Measurements from ENCODE around the gene PRMT9.

The PRMT9 gene

DNA sequence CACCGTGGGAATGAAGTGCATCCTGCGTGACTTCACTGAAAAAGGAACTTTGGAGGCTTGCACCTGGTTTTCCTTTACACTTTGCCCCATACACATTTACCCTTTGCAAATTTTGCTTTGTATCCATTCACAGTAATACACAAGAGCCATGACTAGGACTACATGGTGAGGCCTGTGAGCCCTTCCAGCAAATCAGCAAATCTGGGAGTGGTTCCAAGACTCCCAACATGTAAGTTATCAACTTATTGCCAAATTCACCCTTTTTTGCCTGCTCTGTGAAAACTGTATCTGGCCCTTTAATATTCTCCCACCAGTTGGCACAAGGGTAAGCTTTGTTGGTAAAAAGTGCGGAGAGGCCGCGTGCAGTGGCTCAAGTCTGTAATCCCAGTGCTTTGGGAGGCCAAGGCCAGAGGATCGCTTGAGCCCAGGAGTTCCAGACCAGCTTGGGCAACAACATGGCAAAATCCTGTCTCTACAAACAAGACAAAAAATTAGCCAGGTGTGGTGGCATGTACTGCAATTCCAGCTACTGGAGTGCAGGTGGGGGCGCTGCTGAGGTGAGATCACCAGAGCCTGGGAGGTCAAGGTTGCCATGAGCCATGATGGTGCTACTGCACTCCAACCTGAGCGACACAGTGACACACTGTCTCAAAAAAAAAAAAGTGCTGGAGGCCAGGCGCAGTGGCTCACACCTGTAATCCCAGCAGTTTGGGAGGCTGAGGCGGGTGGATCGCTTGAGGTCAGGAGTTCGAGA, 5.0 kb downstream of the PRMT9 start:
- no peak for DNase-seq (ENCODE audit: low read depth in 2 of 2)

DNA sequence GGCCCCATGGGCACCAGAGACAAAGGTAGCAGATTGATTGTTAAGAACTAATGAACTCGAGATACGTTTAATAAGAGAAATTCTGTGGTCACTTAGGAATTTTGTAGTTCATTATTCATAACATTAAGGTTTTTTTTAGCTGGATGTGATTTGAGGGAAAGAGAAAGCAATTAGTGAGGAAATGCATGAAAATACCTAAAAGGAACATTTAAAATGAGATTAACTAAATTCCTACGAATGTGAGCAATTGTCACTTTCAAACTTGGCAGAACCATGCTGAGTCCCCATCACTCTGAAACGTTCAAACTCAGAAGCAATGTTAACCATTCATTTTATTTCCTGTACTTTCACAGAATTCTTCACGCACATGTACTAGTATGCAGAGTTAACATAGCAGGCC, 5.9 kb downstream of the PRMT9 start:
- DNase-seq (ENCODE audit: low read depth in 2 of 2), result no peak

DNA sequence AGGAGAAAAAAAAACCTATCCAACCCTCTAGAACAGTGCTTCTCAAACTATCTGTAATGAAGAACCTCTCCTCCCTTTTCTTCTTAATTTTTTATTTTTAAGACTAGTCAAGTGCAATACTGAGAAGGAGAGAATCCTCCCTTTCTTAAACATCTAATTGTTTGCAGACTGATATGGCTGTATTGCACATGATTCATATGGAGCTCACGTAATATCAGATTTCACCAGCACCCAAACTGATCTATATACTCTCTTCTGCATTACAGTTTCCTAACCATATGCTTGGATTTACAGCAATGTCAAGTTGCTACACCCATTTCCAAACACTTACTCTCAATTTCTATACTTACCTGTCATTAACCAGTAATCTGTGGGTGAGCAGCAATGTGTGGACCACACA, 9.5 kb downstream of the PRMT9 start:
- no peak for DNase-seq (ENCODE audit: low read depth in 2 of 2)

DNA sequence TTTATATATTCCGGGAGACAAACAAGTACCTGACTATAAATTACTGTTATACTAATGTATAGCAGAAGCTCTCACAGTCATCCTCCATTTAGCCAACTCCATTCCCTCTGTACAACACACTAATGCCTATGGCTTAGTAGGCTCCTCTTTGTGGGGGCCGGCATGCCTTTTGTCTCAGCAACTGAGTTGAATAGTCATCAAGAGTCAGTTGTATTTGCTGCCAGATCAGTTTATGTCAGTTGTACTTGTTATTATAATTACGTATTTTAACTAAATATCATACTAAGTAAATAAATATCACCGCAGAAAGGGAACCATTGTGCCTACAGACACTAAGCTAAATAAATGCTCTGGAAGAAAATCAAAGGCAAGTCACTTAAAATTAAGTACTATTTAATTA, 9.9 kb downstream of the PRMT9 start:
- DNase-seq (ENCODE audit: low read depth in 2 of 2), result no peak

DNA sequence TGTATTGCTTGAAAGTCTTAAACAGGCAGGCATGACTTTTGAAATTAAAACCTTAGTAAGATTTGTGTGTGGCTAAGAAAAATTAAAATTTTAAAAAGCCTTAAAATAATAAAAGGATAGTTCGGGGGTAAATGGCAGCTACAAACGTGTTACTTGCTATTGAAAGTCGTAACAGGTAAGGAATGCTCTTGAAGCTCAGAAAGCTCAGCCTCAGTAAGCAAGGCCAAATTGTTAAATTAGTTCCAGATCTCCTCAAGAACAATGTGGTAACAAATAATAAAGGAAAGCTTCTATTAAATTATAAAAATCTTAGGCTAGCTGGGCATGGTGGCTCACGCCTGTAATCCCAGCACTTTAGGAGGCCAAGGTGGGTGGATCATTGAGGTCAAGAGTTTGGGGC, 25.5 kb downstream of the PRMT9 start:
- no peak for DNase-seq (ENCODE audit: low read depth in 2 of 2)

DNA sequence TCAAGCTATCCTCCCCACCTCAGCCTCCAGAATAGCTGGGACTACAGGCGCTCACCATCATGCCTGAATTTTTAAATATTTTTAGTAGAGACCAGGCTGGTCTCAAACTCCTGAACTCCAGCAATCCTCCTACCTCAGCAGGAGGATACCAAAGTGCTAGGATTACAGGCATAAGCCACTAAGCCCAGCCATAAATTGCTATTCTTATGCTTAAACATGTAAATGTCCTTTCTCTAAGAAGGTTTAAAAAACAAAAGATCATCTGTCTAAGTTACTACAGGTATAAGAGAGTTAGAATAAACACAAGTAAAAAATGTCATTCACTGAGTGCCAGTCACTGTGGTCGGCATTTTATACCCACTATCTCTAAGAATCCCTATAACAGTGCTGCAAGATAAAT, 28.3 kb downstream of the PRMT9 start:
- DNase-seq (ENCODE audit: low read depth in 2 of 2), result no peak

DNA sequence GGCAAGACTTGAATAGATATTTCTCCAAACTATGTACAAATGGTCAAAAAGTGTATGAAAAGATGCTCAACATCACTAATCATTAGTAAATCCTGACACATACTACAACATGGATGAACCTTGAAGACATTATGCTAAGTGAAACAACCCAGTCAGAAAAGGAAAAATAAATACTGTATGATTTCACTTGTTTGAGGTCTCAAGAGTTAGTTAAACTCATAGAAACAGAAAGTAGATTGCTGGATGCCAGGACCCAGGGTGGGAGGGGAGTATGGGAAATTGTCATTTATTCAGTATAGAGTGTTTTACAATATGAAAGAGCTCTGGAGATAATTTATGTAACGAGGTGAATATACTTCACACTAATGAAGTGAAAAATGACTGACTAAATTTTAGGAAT, 32.4 kb downstream of the PRMT9 start:
- DNase-seq (ENCODE audit: low read depth in 2 of 2), result no peak

DNA sequence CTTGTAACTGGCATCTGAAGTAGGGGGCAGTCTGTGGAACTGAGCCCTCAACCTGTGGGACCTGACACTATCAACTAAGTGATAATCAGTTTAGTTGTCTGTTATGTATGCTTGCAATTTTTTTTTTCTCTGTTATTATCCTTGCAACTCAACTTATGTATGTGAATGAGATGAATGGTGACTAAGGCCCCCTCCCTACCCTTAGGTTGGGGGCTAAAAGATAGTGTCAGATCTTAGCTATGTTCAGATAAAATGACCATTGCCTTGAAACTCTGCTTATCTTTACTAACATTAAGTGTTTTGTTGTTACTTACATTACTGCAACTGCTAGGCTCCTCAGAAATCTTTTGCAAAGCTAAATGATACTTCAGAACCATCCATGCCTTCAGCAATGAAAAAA, 35.3 kb downstream of the PRMT9 start:
- DNase-seq (ENCODE audit: low read depth in 2 of 2), result no peak

DNA sequence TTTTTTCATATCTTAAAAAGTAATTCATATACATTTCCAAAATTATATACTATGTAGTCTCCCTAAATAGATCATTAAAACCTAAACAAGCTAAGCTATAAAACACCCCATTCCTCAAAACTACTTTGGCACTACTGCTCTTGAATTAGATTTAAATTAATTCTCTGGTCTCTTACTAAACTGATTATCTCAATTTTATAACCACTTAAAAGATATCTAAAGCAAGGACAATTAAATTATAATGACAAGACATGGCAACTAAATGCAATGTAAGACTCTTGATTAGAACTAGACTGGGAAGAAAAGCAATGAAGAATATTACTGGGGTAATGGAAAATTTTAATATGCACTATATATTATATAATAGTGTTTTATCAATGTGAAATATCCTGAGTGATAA, 38.9 kb downstream of the PRMT9 start:
- no peak for DNase-seq (ENCODE audit: low read depth in 2 of 2)

DNA sequence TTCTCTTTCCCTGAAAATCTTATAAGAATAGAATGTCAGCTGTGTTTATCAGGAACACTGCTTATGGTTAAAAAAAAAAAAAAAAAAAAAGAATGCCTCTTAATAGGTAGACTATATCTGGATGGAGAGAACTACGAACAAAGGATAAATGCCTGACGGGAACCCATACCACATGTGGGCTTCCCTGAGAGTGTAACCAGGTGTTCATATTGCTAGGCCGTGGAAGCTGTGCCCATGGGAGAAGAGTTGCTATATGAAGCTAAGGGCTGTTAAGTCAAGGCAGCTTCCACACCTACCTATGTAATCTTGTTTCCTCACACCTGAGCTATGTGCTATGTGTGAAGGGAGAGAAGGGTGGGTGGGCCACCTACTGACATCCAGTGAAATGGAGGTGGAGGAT, 39.5 kb downstream of the PRMT9 start:
- no peak for DNase-seq (ENCODE audit: low read depth in 2 of 2)

DNA sequence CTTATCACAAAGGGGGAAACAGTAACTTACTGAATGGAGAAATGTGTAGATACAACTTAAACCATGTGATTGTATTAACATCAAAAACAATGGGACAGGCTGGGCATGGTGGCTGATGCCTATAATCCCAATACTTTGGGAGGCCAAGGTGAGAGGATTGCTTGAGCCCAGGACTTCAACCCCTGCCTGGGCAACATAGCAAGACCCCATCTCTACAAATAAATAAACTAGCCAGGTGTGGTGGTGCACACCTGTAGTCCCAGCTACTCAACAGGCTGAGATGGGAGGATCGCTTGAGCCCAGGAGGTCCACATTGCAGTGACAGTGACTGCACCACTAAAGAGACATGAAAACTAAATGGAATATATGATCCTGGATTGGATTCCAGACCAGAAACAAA, 40.3 kb downstream of the PRMT9 start:
- DNase-seq (ENCODE audit: low read depth in 2 of 2), result no peak

DNA sequence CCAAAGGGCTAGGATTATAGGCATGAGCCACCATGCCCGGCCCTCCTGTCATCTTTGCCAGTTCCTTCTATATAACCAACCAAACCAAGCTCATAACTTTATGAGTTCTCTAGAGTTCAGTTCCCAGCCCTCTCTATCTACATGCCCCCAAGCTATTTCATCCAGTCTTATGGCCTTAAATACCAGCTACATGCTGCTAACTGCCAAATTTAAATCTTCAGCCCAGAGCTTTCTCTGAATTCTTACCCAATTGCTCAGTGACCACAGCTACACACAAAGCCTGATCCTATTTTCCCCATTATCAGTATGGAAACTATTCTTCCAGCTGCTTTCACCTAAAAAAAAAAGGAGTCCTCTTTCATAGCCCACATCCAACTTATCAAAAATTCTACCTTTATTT, 43.6 kb downstream of the PRMT9 start:
- no peak for DNase-seq (ENCODE audit: low read depth in 2 of 2)

DNA sequence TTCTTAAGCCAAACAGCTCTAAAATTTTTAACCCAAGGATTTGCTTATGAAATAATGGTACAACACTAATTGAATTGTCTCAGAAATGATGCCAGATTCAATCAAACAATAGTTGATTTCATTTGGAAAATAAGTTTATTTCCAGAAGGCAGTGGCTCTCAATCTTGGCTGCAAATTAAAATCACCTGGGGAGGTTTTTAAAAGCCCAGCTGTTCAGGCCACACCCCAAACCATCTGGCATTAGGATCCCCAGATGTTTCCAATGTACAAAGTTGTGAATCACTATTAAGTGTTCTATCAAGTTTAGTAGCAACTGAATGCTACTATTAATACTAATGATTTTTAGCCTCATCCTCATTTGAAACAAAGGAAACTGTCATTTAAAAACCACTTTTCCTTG, 44.6 kb downstream of the PRMT9 start:
- DNase-seq (ENCODE audit: low read depth in 2 of 2), result no peak

DNA sequence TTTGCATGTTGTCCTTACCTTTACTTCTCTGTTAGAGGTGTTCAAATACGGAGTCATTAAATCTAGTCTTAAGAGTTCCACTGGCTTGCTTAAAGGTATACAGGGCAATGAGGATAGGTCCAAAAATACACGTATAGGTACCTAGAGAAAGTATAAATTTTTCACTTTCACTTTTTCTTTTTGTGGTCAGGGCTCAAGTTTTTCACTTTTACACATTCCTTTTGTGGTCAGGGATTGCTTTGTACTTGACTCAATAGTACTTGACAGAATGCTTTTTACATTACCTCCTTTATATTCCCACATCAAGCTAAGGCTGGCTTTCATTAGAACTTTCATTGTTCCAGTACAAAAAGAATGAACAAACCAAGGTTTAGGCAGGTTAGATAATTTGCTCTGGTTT, 45.0 kb downstream of the PRMT9 start:
- no peak for DNase-seq (ENCODE audit: low read depth in 2 of 2)

DNA sequence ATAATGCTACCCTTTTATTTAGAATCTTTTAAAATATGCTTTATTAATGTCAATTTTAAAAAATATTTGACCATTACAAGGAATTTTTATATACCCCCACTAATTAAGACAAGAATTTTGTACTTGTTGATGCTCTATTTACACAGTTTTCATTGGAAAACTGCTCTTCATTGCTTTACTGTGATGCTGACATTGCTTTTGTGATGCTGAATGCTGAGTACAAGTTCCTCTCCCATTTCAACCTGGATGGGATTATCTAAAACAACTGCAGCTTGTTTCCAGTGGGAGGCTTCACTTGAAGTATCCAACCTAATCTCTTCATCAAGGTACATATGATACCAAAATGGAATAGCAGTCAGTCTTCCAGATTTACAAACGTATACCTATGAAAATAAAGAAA, 45.6 kb downstream of the PRMT9 start:
- DNase-seq (ENCODE audit: low read depth in 2 of 2), result no peak

DNA sequence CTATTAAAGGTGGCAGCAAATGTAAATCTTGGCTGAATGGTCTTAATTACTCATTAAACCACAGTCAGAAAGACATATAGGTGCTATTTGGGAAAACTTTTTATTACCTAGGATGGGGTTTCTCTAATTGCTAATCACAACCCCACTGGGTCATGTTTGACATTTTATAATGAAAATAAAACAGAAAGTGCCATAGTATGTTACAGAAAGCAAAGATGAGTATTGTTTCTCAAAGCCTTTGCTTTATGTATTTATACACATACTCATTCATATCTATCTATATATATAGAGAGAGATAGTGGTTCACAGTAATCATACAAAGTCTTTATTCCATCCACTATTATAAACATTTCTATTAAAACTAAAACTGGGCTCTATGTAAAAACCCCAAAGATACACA, 48.6 kb downstream of the PRMT9 start:
- DNase-seq (ENCODE audit: low read depth in 2 of 2), result no peak

DNA sequence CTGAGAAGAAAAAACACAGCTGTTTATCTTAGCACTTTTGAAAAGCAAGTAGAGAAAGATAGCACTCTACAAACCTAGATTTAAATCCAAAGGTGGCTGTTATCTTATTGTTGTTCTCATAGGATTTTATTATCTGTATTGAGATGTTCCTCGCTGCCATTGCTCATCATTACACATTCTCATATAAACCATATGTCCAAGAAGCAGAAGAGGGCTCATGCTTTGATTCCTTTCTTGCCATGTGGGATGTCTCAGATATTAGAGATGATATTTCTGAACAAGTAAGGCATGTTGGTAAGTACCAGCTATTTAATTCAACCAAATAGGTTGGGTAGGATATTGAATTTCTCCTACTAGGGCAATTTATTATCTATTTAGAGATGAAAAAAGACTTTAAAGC, 50.3 kb downstream of the PRMT9 start:
- no peak for DNase-seq (ENCODE audit: low read depth in 2 of 2)

DNA sequence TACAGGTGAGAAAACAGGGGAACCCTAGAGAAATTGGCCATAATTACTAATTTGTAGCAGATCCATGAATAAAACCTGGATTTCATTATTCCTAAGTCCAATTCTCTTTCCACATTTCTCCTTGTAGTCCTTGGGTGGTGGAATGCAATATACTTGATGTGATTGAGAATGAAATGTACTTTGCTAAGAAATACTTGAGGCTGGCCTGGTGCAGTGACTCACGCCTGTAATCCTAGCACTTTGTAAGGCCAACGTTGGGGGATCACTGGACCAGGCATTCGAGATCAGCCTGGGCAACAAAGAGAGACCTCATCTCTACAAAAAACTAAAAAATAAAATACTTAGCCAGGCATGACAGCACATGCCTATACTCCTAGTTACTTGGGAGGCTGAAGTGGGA, 50.9 kb downstream of the PRMT9 start:
- DNase-seq (ENCODE audit: low read depth in 2 of 2), result no peak

DNA sequence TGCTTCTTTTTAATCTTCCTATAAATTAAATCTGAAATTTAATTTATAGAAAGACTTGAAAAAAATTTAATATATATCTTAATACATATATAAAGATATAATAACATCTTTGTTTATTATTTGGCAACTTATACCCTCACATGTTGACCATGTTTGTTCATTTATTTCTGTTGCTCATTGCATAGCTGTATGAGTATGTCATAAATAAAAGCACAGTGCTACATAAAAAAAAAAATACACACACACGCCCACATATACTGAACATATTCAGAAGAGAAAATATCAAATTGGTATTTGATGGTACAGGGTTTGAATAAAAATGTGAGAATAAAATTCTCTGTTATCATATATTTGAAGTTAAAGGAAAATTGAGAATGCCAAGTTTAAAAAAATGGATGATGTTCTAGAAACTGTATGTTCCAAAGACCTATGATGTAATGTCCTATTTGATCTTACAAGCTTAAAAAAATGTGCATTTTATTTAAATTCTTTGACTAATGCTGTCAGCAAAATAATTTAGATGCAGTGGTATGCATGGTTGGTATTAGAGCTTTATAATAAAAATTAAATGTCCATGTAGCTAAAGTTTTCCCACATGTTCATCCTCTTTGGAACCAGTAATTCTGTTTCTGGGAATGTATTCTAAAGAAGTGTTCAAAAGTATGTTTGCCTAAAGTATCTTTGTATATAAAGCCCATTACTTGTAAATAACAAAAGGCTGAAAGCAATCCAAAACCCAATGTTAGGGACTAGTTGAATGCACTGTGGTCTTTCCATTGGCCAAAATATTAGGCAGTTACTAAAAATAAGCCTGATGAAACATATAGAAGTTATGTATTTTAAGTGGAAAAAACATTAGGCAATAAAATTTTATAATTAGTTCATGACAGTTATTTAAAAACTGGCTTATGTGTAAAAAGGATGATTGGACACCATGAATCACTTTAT, 53.9 kb downstream of the PRMT9 start:
- DNase-seq (ENCODE audit: low read depth in 2 of 2), result no peak

DNA sequence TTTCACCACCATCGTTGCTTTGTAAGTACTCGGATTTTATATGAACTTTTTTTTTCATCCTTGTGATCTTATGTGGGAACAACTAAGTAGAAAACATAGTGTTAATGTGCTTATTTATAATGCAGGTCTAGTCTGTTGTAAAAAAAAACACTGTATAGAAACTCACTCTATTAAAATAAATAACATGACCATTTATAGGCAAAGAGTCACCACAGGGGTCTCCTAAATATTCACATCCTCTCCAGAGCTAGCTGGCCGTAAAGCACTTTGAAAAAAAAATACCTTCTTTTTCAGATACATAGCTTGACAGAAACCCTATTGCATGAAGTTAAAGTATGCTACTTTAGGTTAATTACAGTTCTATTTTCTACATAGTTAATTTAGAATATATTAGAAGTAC, 55.5 kb downstream of the PRMT9 start:
- DNase-seq (ENCODE audit: low read depth in 2 of 2), result no peak

DNA sequence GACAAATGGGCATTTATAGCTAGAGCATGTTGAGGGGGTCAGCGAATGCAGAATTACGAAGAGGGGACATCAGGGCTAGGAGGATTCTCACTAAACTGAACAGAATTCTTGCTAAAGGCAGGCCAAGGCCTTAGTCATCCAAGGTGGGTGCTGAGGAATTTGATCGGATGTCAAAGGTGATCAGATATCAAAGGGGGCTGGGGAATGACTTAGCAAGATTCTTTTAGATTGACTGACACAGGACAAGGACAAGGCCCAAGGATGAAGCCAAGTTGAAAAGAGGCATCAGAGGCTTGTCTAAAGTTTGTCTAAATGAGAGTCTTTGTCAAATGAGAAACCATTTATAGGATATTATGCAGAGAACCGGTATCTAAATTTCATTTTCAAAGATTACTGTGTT, 57.1 kb downstream of the PRMT9 start:
- no peak for DNase-seq (ENCODE audit: low read depth in 2 of 2)

DNA sequence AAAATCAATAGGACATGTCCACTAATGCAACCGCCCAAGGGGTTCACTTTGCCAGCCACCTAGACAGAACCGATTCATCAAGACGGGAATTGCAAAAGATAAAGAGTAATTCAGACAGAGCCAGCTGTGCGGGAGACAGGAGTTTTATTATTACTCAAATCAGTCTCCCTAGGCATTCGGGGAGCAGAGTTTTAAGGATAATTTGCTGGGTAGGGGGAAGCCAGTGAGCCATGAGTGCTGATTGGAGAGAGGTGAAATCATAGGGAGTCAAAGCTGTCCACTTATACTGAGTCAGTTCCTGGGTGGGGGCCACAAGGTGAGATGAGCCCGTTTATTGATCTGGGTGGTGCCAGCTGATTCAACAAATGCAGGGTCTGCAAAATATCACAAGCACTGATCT, 58.2 kb downstream of the PRMT9 start:
- DNase-seq (ENCODE audit: low read depth in 2 of 2), result no peak

DNA sequence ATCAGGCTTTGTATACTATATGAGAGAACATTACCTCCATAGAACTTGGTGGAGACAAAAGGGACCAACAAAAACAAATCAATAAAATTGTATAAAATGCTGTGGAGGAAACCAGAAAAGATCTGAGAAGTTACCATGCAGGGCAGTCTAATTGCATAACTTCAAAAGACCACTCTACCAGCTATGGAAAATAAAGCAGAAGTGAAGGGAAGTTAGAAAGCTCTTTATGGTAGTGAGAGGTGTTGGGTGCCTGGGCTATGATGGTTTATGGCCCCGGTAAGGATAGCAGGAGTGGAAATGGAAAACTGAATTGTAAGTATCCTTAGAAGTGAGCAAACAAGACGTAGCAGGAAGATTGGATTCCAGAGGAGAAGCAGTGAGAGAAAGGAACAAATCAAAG, 63.6 kb downstream of the PRMT9 start:
- DNase-seq (ENCODE audit: low read depth in 2 of 2), result no peak
